Left ventricle myocardium inferior (tissue), 1 donor: ENCODE results near the gene SIRPB1. TPM values are rescaled to one million over a fixed set of nuclear protein-coding genes. Genes with fewer than 3 reads are reported as not detected.

ENCODE experiments used
- DNase-seq: peaks from one replicate; pipeline ENCODE4 v3.0.0-alpha.2; 2020
- H3K27ac ChIP-seq: fragments of 200-600 bp; replicated peaks from 2 replicates; pipeline ENCODE4 v1.8.0; 2021
- H3K27me3 ChIP-seq: fragments of 200-600 bp; 2 replicates; pipeline ENCODE4 v1.8.0; 2021; ENCODE audit warnings: low read depth
- H3K36me3 ChIP-seq: fragments of 200-600 bp; 2 replicates; pipeline ENCODE4 v1.8.0; 2021
- H3K4me1 ChIP-seq: fragments of 200-600 bp; 2 replicates; pipeline ENCODE4 v1.8.0; 2021
- H3K4me3 ChIP-seq: fragments of 200-600 bp; 2 replicates; pipeline ENCODE4 v1.8.0; 2021; ENCODE audit warnings: mild to moderate bottlenecking, moderate library complexity
- H3K9me3 ChIP-seq: fragments of 200-600 bp; replicated peaks from 2 replicates; pipeline ENCODE4 v1.8.0; 2021
- intact Hi-C: fragments of 100-400 bp; cut with micrococcal nuclease; formaldehyde crosslinking; loops from one replicate; pipeline ENCODE4 v1.11.0; 2022
- total RNA-seq: library from RNA; stranded (reverse); fragmentation: NEBNext Ultra II Directional; extraction: Animal tissue kit (Norgen Biotek cat#: 25700); gene quantifications from one replicate; pipeline ENCODE4 v1.2.1, GENCODE V29; 2021
- TF ChIP-seq, protein P1 (sequence below): fragments of 200-600 bp; IDR thresholded peaks from 2 replicates; pipeline ENCODE4 v1.8.0; 2021; ENCODE audit warnings: antibody characterized with exemption, mild to moderate bottlenecking, borderline replicate concordance
- donor health status: DM: no; HTN: yes; CAD: no; lungs with severe emphysema.

Gene SIRPB1
- total RNA-seq, 1 donor from 2014 or later = 0.27 TPM

DNA sequence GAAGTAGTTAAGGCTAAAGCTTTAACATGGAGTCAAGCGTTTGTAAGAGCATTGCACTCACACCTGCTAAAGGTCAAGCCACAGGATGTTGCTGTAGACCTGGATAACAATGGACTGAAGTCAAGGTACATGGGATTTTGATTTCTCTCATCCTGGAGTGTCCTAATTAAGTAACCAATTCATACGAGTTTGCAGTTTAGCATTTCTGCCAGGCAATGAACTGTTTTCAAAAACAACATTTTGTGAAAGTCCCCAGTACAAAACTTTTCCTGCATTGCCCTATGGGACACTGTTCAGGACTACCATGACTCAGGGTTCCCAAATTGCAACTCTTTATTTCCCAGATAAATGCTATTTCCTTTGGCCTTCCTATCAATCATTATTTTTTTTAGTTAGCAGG, 17.4 kb upstream of the SIRPB1 start:
- intact Hi-C loops = no loop called here
- H3K4me3 ChIP-seq = no peak overlapping the region

DNA sequence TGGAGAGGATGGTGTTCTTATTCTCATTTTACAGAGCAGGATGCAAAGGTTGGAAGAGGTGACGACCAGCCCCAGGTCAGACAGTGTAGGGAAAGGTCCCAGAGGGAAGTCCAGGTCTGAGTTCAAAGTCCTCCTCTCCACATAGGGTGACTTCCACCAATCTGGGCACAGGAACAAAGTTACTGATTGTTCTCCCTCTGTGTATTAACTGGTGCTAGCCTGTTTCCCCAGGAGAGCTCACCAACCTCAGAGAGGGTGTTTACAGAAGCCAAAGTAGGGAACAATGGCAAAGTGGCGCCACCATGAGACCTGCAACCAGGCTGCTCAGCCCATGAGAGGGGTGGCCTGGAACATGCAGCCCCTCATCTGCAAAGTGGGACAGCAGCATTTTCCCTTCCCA, 16.8 kb upstream of the SIRPB1 start:
- Histone ChIP-seq H3K4me1 (no peaks in the 10 kb centered on the region), H3K27ac (no peak overlapping the region), H3K9me3 (peaks cover 27% of the 10 kb centered on the region), H3K27me3 (no peaks in the 10 kb centered on the region), H3K4me3 (no peak overlapping the region), H3K36me3 (no peaks in the 10 kb centered on the region)
- TF ChIP-seq, protein P1, sequence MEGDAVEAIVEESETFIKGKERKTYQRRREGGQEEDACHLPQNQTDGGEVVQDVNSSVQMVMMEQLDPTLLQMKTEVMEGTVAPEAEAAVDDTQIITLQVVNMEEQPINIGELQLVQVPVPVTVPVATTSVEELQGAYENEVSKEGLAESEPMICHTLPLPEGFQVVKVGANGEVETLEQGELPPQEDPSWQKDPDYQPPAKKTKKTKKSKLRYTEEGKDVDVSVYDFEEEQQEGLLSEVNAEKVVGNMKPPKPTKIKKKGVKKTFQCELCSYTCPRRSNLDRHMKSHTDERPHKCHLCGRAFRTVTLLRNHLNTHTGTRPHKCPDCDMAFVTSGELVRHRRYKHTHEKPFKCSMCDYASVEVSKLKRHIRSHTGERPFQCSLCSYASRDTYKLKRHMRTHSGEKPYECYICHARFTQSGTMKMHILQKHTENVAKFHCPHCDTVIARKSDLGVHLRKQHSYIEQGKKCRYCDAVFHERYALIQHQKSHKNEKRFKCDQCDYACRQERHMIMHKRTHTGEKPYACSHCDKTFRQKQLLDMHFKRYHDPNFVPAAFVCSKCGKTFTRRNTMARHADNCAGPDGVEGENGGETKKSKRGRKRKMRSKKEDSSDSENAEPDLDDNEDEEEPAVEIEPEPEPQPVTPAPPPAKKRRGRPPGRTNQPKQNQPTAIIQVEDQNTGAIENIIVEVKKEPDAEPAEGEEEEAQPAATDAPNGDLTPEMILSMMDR = no peak
- intact Hi-C loops = no loop called here
- DNase-seq = no peak

More for the DNA sequence above, 17.4 kb upstream of the SIRPB1 start:
- no peak for DNase-seq
- peaks cover 33% of the 10 kb centered on the region for H3K9me3 ChIP-seq
- no peak overlapping the region for H3K27ac ChIP-seq
- no peaks in the 10 kb centered on the region for H3K36me3 ChIP-seq
- no peaks in the 10 kb centered on the region for H3K27me3 ChIP-seq
- TF ChIP-seq, protein P1 = no peak
- H3K4me1 ChIP-seq = no peaks in the 10 kb centered on the region

DNA sequence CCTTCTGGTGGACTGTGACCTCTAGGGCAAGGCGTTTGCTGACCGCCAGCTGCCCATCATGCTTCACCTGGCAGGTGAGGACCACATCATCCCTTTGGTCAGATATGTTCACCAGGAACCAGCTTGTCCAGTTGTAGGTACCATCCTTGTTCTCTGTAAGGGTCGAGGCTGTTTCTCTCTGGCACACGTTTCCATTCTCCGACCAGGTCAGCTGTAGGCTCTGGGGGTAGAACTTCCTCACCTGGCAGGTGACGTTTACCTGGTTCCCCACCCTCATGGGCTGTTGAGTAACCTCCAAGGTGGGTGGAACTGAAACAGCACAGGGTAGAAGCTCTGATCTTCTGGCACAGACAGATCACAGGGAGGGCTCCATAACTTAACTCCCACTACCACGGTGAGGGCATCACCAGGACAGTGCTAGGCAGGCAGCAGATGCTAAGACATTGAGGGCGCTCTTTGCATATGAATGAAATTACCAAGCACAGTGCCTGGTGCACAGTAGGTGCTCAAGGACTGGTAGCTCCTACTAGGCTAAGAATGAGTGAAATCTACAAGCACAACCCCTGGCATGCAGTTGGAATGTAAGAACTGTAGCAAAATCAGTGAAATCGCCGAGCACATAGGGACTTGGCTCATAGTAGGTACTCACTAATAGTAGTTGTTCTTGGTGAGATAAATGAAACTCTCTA, 15.6 kb upstream of the SIRPB1 start:
- Histone ChIP-seq H3K36me3 (no peaks in the 10 kb centered on the region), H3K27me3 (peaks cover 5% of the 10 kb centered on the region), H3K27ac (no peak overlapping the region), H3K9me3 (peaks cover 17% of the 10 kb centered on the region), H3K4me1 (no peaks in the 10 kb centered on the region), H3K4me3 (no peak overlapping the region)
- intact Hi-C loops = no loop called here
- DNase-seq = no peak
- TF ChIP-seq, protein P1 = no peak

DNA sequence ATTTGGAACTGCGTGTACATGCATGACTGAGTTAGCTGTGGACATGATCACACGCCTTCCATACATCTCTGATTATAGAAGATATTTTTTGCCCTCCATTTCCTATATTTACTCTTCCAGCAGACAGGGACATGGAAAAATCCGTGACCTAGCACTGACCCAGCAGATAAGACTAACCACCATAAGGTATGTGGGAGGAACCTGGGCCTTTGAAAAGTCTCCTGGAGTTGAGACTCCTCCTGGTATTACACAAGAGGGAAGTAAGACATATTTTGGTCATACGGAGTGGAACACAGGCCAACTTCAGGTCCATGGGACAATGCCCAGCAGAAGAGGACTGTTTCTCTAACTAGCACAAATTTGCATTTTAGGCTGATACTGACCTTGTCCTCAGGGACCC, 13.7 kb upstream of the SIRPB1 start:
- H3K4me1 ChIP-seq = no peaks in the 10 kb centered on the region
- H3K27me3 ChIP-seq = peaks cover 24% of the 10 kb centered on the region
- H3K36me3 ChIP-seq = no peaks in the 10 kb centered on the region
- H3K4me3 ChIP-seq = no peak overlapping the region
- DNase-seq = no peak
- H3K27ac ChIP-seq = no peak overlapping the region
- TF ChIP-seq, protein P1 = no peak
- intact Hi-C loops = no loop called here
- H3K9me3 ChIP-seq = no peaks in the 10 kb centered on the region

DNA sequence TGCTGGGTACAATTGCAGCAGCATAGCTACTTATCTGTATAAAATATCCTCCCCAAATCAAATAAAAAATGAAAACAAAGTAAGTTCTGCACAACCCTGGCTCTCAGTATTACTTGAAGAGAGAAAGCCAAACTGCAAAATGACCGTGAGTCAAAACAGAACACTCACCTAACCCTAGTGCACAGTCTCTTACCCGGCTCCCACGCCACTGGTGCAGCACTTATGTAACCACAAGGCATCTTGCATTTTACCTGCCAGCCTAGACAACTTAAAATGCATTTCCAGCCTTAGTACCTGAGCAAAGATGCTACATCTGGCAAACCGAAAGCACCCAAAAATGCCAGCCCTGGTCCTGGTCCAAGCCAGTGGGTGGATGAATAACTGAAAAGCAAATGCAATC, 12.4 kb upstream of the SIRPB1 start:
- intact Hi-C loops = no loop called here
- no peaks in the 10 kb centered on the region for H3K9me3 ChIP-seq
- no peak overlapping the region for H3K27ac ChIP-seq
- no peak overlapping the region for H3K4me3 ChIP-seq
- TF ChIP-seq, protein P1 = no peak
- DNase-seq = no peak
- no peaks in the 10 kb centered on the region for H3K4me1 ChIP-seq
- no peaks in the 10 kb centered on the region for H3K36me3 ChIP-seq
- peaks cover 32% of the 10 kb centered on the region for H3K27me3 ChIP-seq
